ENCODE measurements around the gene YY2.
"Not testable (repeated sequence)": the region's sequence is repeated elsewhere in the genome, so short reads cannot be mapped to it uniquely, and the experiment has no call there.

Gene YY2

DNA sequence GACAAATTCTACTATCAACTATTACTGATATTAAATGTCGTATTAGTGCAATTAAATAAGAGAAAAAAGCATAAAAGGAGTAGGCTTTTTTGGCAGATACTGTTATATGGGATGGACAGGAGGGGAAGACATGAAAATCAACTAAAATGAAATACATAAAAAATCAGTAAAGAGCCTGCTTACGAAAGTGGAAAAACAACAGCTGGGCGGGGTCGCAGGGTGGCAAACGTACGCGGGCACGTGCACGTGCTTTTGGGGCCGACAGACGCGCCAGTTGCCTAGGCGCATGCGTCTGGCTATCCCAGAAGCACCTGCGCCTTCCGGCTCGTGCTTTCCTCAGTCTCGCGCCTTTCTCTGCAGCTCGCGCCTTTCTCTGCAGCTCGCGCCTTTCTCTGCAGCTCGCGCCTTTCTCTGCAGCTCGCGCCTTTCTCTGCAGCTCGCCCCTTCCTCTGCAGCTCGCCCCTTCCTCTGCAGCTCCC, at the start of gene YY2:
YY2 (plus strand) TSS at position 51 of the 479 bp plus-strand sequence. CDS start 498 bp downstream, outside the sequence.
- no peak for DNase-seq

DNA sequence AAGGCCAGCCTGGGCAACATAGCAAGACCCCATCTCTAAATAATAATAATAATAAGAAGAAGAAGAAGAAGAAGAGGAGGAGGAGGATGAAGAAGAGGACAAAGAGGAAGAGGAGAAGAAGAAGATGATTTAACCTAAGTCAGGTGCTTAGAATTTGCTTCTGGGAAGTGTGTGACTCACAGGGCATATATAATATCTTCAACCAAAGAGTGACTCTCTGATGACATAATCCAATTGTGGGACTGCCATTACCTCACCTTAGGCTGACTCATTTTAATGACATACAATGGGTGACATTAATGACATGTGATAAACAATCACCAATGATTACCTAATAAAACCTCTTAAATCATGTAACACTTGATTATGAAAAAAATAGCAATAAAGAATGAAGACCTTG, 49.1 kb upstream of the YY2 start:
- DNase-seq = no peak

DNA sequence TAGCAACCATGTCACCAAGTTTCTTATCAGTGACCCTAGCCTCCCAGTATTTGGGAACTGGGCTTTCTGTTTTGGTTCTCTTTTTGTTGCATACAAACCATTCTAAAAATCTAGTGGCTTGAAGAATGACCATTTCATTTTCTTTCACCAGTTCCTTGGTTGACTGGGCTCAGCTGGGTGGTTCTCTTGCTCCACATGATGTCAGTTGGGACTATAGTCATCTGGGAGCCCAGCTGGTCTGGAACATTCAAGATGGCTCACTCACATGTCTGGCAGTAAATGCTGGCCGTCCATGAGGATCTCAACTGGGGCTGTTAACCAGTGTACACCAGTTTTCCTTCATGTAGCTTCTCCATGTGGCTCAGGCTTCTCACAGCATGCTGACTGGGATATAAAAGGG, 44.0 kb upstream of the YY2 start:
- DNase-seq = no peak

DNA sequence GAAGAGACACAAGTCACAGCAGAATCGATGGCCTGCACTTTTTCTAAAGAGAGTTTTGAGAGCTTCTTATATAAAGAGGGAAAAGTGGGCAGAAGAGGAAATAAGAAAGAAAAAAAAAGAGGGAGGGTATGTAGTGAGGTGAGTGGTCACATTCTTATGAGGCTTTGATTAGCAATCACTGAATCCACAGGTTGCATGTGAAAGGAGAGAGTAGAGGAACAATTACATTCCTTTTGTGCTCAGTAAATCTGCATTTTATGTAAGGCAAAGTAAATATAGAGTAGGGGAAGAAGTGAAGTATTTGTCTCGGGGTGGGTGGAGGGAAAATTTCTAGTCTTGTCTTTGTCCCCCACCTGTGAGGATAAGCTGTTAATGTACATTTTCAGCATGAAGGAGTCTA, 43.2 kb upstream of the YY2 start:
- DNase-seq = no peak

DNA sequence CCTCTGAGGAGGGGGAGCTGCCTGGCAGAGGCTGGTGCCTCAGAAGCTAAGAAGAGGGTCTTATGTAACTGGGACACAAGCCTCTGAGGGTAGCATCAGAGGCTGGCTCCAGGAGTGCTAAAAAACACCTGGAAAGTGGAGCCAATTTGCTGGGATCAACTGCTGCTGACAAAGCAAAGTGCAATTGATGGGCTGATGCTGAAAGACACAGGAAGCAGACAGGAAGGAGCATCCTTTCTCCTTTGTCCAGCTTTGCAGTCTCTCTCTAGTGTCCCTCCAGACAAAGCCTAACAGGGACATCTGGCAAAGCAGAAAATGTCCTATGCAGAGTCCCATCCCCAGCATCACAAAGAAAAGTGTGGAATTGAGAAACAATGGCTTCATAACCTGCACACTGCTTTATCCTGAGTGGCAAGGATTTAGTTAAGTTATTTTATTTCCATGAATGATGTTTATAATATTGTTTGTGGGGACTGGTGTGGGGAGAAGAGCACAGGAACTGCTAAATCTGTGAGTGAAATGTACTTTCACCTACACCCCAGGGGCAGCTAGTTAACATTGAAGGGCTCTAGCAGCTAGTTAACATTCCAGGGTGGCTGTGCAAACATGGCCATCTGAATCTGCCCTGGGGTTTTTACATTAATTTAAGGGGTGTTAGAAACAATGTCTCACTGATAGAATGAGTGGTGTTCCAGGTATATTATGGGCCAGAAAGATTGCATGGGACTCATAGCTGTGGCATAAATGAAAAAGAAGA, 42.0 kb upstream of the YY2 start:
- DNase-seq = no peak

DNA sequence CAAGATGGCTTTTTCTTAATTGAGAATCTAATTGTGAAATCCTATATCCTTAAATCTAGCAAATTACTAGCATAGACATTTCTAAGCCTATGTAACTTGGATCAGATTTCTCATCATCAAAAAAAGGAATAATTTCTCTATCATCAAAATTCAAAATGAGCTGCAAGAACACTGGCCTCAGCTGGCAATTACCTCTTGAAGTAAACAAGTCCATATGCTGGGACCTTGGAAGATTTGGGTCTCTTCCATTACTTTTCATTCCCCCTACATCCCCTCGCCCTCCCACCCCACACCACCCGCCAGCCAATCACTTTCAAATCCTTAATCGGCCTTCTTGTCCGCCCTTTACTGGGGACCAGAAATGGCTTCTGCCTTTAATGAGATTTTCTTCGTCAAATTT, 39.7 kb upstream of the YY2 start:
- no peak for DNase-seq

DNA sequence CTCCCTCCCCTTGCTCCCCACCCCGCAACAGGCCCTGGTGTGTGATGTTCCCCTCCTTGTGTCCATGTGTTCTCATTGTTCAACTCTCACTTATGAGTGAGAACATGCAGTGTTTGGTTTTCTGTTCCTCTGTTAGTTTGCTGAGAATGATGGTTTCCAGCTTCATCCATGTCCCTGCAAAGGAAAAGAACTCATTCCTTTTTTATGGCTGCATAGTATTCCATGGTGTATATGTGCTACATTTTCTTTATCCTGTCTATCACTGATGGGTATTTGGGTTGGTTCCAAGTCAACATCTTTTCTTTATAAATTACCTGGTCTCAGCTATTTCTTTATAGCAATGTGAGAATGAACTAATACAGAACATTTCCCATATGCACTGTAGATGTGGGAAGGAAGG, 35.6 kb upstream of the YY2 start:
- DNase-seq = not testable (repeated sequence)

DNA sequence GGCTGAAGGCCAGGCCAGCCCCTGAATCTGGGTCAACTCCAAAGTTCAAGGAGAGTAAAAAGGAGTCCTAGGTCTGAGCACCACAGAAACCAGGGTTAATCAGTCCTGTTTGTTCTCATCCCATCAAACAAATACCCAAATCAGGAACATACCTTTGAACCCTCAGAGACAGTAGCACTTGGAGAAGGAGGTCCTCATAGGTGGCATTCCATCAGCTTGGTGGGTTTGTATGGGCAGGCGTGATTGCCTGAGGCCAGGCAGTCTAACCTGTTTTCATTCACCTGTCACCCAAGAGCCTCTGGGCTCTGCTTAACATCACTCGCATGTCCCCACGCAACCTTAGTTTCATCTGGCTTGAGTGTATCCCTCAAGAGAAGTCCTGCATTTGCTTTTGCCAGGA, 33.9 kb upstream of the YY2 start:
- DNase-seq = no peak

DNA sequence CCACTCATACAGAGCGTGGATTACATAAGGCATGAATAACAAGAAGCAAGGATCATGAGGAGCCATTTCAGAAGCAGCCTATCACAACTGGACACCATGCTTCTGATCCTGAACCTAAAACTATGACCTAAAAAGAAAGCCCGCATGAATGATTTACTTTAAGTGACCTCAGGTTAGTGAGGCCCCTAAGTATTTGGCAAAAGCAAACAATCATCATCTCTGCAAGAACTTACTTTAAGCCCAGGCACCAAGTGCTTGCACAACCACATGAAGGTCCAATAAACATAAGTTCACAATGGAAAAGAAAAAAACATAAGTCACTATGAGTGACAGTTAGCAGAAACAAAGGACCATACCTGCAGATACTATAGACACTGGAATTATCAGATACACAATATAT, 24.3 kb upstream of the YY2 start:
- no peak for DNase-seq

DNA sequence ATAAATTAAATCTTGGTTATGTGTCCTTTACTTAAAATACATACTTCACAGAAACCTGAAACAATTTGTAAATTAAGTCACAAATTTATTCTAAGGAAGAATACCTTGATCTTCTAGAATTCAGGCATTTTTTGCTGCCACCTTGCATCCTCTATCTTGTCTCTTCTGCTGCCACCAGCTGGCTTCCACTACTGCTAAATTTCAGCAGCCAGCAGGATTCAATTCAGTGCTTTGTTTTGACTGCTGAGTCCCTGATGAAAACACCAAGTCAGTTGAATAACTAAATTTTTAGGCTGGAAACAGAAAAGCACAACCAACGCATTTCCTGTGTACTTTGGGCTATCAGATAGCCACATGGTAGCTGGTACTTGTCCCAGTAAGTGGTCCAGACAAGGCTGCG, 18.7 kb upstream of the YY2 start:
- DNase-seq = no peak

DNA sequence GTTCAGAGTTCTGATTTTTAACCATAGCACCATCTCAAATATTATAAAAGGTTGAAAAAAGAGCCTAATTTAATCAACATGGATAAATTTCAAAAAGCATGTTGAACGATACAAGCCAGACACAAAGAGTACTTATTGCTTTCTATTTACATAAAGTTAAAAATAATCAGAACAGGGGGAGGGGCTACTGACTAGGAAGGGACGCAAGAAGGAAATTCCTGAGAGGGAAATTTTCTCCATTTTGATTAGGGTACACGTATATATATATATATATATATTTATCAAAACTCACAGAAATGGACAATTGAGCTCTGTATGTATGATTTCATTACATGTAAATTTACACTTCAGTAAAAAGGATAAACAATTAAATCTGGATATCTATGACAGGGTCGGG, 16.9 kb upstream of the YY2 start:
- no peak for DNase-seq

DNA sequence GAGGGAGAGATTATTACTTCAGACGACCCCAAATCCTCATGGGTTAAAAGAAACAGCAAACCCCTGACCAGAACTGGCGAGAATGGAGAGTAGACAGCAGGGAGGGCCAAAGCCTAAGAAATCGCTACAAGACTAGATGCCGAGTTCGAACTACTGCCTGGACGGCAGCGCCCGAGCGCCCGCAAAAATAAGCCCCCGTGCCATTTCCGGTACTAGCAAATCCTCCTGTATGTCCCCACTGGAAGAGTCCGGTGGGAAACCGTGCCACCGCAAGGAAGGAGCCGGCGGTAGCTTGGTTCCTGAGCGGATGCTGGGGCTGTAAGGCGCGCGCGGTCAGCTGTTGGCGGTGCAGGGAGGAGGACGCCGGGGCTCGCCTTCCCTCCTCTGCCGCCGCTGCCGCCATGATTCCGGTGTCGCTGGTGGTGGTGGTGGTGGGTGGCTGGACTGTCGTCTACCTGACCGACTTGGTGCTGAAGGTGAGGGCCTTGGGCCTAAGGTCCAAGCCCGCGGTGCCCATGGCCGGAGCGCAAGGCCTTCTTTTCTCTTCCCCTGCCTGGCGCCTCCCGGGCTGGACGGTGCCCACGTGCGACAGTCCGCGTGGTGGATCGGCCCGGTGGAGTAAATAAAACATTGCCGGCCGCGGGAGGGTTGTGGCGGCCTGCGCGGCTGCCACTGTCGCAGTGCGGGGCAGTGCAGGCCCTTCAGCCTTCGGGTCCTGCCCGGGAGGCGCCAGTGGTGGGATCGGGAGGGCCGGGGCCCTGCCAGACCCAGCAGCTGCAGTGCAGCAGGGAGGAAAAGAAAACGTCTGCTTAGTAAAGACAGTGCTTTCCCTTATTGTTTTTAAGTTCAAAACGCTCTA, 16.2 kb upstream of the YY2 start, which contains the start of gene MBTPS2:
MBTPS2 (plus strand) TSS at position 284 of the 859 bp plus-strand sequence; CDS start at position 402, 118 bp downstream.
- peak; percentile 74 to 77 for DNase-seq

DNA sequence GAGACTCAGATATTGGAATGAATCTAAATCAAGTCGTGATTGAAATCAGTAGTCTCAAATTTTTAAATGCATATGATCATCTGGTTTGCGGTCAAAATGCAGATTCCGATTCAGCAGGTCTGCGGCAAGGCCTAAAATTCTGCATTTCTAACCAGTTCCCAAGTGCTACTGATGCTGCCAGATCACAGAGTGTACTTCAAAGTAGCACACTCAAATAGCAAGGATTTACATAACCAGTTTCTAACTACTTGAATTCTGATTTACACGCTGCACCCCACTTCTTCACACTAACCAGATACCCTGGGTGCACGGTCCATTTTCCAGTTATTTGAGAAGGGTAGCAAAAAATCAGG, 15.6 kb upstream of the YY2 start:
- no peak for DNase-seq

DNA sequence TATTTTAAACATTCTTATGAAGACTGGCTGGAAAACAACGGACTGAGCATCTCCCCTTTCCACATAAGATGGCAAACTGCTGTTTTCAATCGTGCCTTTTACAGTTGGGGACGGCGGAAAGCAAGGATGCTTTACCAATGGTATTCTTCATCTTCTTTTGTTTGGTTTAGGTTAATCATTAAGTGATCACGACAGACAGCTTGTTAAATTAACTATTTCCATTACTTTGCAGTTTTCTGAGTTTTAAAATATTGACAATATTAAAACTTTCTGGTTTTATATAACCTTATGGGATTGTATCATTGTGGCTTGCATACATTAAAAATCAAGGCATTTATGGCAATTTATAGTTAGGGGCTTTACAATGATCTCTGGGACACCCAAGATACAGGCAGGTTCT, 12.6 kb upstream of the YY2 start:
- no peak for DNase-seq

DNA sequence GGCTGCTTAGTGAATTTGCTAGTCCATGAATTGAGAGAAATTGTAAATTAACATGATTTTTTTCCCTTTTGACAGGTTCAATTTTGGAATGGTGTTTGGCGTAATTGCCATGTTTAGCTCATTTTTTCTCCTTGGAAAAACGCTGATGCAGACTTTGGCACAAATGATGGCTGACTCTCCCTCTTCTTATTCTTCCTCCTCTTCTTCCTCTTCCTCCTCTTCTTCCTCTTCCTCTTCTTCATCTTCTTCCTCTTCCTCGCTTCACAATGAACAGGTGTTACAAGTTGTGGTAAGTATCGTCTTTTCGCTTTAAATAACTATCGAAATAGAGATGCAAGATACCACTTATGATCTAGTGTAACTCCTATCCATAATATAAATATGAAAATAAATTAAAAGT, 10.7 kb upstream of the YY2 start:
- no peak for DNase-seq

DNA sequence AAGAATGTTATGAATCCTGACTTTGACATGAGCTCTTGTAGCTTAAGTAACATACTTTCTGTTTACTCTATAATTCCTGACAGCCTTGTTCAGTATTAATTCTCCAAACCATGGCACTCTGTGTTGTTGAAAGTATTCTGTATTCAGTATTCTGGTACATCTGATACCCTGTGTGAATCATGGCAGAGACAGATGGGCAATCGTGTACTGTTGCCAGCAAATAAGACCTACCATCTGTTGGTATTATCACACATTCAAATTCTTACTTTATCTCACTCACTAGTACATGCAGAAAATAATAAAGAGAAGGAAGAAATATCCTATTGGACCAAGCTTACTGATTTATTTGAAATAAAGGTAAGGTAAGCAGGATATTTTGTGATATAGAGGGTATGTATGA, 8.4 kb upstream of the YY2 start:
- no peak for DNase-seq

DNA sequence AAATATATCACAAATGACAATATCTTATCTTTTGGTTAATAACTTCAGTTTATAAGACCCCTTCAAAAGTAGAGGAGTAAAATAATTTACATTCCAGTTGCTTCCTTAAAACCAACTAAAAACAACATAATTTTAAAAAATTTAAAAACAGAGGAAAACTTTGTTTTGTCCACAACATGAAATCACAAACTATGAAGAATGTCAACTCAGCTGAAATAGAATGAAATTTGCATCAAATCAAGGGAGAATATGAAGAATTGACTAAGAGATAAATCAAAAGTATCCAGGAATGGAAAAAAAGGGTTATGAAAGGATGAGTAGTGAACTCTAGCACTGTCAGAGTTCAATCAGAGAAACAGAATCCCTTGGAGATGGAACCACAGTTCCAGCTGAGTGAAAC, 2.2 kb upstream of the YY2 start:
- no peak for DNase-seq

DNA sequence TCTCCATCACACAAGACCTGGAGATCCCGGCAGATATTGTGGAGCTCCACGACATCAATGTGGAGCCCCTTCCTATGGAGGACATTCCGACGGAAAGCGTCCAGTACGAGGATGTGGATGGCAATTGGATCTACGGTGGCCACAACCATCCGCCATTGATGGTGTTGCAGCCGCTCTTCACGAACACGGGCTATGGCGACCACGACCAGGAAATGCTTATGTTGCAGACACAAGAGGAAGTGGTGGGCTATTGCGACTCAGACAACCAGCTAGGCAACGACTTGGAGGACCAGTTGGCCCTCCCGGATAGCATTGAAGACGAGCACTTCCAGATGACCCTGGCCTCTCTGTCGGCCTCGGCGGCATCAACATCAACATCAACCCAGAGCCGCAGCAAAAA, 717 bp downstream of the YY2 start:
- no peak for DNase-seq

DNA sequence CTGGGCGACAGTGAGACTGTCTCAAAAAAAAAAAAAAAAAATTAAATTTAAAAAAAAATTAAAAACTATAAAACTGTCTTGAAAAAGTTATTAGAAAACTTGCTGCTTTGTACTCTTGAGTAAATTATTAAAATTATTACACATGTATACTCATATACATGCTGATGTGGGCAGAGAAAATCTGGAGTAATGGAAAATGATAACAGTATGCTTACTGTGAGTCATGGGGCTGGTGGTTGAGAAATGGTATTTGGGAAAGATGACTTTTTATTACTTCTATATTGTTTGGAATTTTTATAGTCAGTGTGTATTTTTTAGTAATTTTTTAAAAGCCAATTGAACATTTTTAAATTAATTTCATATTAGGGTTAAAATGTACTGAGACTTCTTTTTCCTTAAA, 7.5 kb downstream of the YY2 start:
- no peak for DNase-seq

DNA sequence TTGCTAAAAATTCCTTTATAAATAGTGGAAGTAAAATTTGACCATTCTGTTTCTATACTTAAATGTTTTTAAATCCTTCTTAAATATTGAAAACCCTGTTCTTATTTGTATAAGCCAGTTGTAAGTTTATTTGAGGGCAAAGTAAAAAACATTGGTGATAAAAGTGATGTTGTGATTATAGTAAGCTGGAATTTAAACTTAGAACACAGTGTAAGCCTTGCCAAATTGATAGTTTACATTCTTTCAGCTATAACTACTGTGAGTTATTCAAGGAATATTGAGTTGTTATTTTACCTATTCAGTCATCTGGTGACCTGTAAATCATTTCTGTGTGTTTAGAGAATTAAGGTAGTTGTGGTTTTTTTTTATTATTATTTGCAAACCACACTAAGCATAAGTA, 9.6 kb downstream of the YY2 start:
- DNase-seq = no peak

DNA sequence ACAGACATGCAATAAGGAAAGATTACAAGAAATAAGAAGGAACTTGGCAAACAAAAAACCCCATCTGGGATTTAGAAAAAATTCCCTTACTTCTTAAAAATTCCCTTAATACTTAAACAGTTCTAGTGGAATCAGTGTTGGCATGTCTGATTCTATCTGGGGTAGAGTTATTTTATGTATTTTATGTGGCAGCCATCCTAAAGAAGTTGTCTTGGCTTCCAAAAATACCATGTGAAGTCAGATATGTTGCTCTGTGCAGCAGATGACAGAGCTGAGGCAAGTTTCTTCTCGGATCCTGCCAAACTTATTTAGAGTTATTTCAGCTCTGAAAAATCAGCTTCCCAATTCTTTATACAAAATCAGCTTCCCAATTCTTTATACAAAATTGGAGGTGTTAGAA, 14.7 kb downstream of the YY2 start:
- no peak for DNase-seq

DNA sequence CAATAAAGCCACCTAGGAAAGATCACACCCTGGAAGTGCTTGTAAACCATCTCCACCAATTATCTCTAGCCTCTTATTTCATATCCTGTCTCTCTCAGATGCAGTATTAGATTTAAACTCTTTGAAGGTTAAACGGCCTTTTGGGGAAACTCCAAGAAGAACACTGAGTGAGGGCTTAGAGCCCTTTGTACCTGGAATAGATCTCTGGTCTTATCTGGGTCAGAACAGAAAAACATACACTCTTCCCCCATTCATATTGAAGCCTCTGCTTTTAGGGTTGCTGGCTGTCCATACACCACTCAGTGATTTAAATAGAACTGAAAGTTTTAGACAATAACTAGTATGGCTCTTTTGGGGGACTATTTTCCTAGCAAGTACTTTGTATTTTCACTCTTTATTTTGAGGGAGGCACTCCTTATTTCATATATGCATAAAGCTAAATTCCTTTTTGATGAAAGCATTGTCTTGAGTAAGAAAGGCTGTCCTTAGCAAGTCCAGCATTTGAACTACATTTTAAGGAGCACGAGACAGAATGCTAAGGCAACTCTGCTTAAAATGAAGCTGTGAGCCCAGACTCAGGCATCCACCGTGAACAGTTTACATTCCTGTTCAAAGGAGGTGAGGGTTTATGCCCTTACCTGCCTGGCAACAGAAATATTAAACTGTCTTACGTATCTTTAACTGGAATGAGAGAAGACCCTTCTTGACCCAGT, 17.4 kb downstream of the YY2 start:
- no peak for DNase-seq

DNA sequence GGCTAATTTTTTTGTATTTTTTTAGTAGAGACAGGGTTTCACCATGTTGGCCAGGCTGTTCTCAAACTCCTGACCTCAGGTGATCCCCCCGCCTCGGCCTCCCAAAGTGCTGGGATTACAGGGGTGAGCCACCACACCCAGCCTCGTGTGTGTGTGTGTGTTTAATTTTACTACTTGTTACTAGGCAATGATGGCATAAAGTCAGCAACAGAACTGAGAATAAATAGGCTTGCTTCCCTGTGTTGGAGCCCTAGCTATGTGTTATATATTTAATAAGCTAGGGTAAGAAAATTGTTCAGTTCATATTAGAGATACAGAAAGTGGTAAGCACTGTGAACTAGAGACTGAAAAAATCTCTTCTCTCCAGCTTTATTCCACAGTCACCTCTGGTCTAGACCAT, 18.4 kb downstream of the YY2 start:
- not testable (repeated sequence) for DNase-seq

DNA sequence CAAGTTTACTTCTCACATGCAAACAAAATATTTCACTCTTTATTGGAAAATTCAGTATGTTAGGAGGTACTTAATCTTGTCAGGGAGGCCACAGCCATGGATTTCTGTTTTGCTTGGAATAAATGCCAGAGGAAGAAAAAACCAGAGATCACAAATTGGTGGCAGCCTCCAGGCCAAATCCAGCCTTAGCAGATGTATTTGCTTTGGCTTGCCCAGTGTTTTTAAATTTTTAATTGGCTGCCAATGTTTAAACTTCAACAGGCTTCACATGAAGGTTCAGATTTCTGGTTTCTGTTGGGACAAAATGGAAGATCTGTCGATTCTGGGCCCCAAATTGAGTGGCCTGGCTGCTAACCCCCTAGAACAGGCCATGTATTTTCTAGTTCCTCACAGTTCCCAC, 19.2 kb downstream of the YY2 start:
- DNase-seq = no peak

All from activated CD4-positive, alpha-beta T cell treated with anti-CD3 and anti-CD28 coated beads for 4 hours (primary cell).